HG02840 (cell line): Measurements from ENCODE around the gene OTULINL.
A peak's percentile ranks its signal among the peaks of the same experiment; 100 is the strongest.
"Not testable (repeated sequence)": the region's sequence is repeated elsewhere in the genome, so short reads cannot be mapped to it uniquely, and the experiment has no call there.

ENCODE experiments used
- ATAC-seq: cut with Tn5 transposase; IDR thresholded peaks from one replicate; pipeline ENCODE4 v1.9.1; 2021; ENCODE audit warnings: mild to moderate bottlenecking, moderate library complexity, moderate number of reproducible peaks; ENCODE audit not compliant: unreplicated experiment, low FRiP score

The OTULINL gene

GRCh38 chr5:14581106-14581890, at the start of gene OTULINL:
Gene OTULINL, plus strand, starts transcription at chr5:14581792. Its CDS starts 103 bp downstream, at chr5:14581895.
- peak; percentile 98 for ATAC-seq

GRCh38 chr5:14532180-14532579, 49.4 kb upstream of the OTULINL start:
- ATAC-seq, result no peak

- ATAC-seq, result no peak
These were observed 46.8 kb upstream of the OTULINL start for GRCh38 chr5:14534773-14535172.

- ATAC-seq, result no peak
These were observed 36.3 kb upstream of the OTULINL start for GRCh38 chr5:14545308-14545707.

- ATAC-seq, result no peak
These were observed 35.7 kb upstream of the OTULINL start for GRCh38 chr5:14545862-14546261.

- ATAC-seq, result no peak
These were observed 33.9 kb upstream of the OTULINL start for GRCh38 chr5:14547666-14548065.

- no peak for ATAC-seq
These were observed 30.4 kb upstream of the OTULINL start for GRCh38 chr5:14551211-14551610.

- ATAC-seq, result no peak
These were observed 29.6 kb upstream of the OTULINL start for GRCh38 chr5:14552017-14552416.

GRCh38 chr5:14554288-14554687, 27.3 kb upstream of the OTULINL start:
- ATAC-seq, result not testable (repeated sequence)

GRCh38 chr5:14556015-14556414, 25.6 kb upstream of the OTULINL start:
- ATAC-seq, result no peak

GRCh38 chr5:14557203-14557770, 24.3 kb upstream of the OTULINL start:
- ATAC-seq, result no peak

- ATAC-seq, result no peak
These were observed 23.7 kb upstream of the OTULINL start for GRCh38 chr5:14557791-14558415.

- ATAC-seq, result no peak
These were observed 21.4 kb upstream of the OTULINL start for GRCh38 chr5:14560091-14560595.

- no peak for ATAC-seq
These were observed 19.9 kb upstream of the OTULINL start for GRCh38 chr5:14561741-14562140.

GRCh38 chr5:14568333-14568732, 13.3 kb upstream of the OTULINL start:
- no peak for ATAC-seq

GRCh38 chr5:14569948-14570691, 11.5 kb upstream of the OTULINL start:
- no peak for ATAC-seq

- no peak for ATAC-seq
These were observed 9.7 kb upstream of the OTULINL start for GRCh38 chr5:14571901-14572300.

GRCh38 chr5:14572385-14572784, 9.2 kb upstream of the OTULINL start:
- ATAC-seq, result no peak

GRCh38 chr5:14572836-14573235, 8.8 kb upstream of the OTULINL start:
- no peak for ATAC-seq

GRCh38 chr5:14574096-14574495, 7.5 kb upstream of the OTULINL start:
- ATAC-seq, result no peak
